NB4 (cell line): Measurements from ENCODE around the gene NFKB1.

Source experiments
- DNase-seq: peaks from one replicate; pipeline ENCODE4 v3.0.0; 2010; ENCODE audit warnings: low read depth
- H3K4me3 ChIP-seq: one replicate; pipeline ENCODE4 v1.5.1; 2011; ENCODE audit warnings: mild to moderate bottlenecking, low read depth, low read length, moderate library complexity
- CTCF ChIP-seq: IDR thresholded peaks from one replicate; pipeline ENCODE4 v1.5.1; 2012; ENCODE audit warnings: low read depth, low read length
- MYC ChIP-seq: IDR thresholded peaks from 2 replicates; pipeline ENCODE4 v1.6.1; 2011; ENCODE audit warnings: low read depth, low read length
- POLR2A ChIP-seq: IDR thresholded peaks from 2 replicates; pipeline ENCODE4 v1.6.1; 2011; ENCODE audit warnings: mild to moderate bottlenecking; ENCODE audit not compliant: insufficient read length; ENCODE audit errors: extremely low read depth
- TF ChIP-seq, protein P1 (sequence below): IDR thresholded peaks from 2 replicates; pipeline ENCODE4 v1.6.1; 2011; ENCODE audit warnings: low read depth, low read length

Gene NFKB1, protein sequence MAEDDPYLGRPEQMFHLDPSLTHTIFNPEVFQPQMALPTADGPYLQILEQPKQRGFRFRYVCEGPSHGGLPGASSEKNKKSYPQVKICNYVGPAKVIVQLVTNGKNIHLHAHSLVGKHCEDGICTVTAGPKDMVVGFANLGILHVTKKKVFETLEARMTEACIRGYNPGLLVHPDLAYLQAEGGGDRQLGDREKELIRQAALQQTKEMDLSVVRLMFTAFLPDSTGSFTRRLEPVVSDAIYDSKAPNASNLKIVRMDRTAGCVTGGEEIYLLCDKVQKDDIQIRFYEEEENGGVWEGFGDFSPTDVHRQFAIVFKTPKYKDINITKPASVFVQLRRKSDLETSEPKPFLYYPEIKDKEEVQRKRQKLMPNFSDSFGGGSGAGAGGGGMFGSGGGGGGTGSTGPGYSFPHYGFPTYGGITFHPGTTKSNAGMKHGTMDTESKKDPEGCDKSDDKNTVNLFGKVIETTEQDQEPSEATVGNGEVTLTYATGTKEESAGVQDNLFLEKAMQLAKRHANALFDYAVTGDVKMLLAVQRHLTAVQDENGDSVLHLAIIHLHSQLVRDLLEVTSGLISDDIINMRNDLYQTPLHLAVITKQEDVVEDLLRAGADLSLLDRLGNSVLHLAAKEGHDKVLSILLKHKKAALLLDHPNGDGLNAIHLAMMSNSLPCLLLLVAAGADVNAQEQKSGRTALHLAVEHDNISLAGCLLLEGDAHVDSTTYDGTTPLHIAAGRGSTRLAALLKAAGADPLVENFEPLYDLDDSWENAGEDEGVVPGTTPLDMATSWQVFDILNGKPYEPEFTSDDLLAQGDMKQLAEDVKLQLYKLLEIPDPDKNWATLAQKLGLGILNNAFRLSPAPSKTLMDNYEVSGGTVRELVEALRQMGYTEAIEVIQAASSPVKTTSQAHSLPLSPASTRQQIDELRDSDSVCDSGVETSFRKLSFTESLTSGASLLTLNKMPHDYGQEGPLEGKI

DNA sequence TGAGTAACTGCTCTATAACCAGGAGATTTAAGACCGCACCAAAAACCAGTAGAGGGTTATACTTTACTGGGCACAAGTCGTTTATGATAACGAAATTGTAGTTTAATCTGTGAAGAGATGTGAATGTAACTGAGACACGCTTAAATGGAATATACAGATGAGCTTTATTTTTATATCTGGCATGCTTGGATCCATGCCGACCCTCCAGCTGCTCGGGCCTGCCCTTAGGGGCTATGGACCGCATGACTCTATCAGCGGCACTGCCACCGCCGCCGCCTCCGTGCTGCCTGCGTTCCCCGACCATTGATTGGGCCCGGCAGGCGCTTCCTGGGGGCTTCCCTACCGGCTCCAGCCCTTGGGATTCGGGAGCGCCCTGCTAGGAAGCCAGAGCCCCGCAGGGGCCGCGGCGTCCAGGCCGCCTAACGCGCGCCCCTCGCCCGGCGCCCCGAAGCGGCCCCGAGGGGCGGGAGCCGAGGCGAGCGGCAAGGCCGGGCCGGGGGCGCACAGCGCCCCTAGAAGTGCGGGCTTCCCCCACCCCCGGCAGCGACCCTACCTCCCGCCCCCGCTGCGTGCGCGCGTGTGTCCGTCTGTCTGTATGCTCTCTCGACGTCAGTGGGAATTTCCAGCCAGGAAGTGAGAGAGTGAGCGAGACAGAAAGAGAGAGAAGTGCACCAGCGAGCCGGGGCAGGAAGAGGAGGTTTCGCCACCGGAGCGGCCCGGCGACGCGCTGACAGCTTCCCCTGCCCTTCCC, at the start of gene NFKB1:
NFKB1 (plus strand) TSS at position 664 of the 751 bp plus-strand sequence. CDS start 24,160 bp downstream, outside the sequence.
- TF ChIP-seq POLR2A (peak; percentile 36), CTCF (no peak)
- peak; percentile 86 for DNase-seq
- H3K4me3 ChIP-seq = peak within 1 kb of the TSS; percentile 91

DNA sequence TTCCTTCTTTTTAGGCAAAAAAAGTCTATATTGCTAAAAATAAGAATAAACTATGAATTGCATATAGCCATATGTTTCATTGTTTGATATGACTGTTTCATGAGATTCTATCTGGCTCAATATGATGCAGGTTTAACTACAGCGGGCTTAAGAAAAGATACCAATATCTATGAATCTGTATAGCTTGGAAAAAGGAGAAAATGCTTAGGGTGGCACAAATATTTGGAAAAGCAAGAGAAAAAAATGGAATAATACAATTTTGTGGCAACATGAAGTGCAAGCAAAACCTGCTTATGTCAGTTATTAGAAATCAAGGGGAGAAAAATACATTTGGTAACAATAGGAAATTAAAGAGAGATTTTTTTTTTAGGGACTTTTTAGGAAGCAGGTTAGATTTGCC, 48.3 kb upstream of the NFKB1 start:
- DNase-seq = no peak
- no peak overlapping the region for H3K4me3 ChIP-seq
- TF ChIP-seq POLR2A = no peak
- no peak for TF ChIP-seq MYC
- TF ChIP-seq CTCF = no peak
- TF ChIP-seq, protein P1, sequence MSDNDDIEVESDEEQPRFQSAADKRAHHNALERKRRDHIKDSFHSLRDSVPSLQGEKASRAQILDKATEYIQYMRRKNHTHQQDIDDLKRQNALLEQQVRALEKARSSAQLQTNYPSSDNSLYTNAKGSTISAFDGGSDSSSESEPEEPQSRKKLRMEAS = no peak

DNA sequence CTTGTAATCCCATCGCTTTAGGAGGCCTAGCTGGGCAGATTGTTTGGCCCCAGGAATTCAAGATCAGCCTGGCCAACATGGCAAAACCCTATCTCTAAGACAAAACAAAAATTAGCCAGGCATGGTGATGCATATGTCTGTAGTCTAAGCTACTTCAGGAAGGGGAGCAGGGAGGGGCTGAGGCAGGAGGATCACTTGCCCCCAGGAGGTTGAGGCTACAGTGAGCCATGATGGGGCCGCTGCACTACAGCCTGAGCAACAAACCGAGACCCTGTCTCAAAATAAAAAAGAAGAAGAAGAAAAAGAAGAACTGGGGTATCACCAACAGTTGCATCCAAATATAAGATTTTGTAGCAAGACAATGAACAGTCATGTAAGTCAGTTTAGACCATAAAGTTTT, 47.3 kb upstream of the NFKB1 start:
- DNase-seq = no peak
- TF ChIP-seq CTCF = no peak
- TF ChIP-seq, protein P1 = no peak
- no peak for TF ChIP-seq POLR2A
- no peak for TF ChIP-seq MYC
- H3K4me3 ChIP-seq = no peak overlapping the region

GRCh38 chr4:102454268-102454667, 46.9 kb upstream of the NFKB1 start:
- TF ChIP-seq, protein P1 = no peak
- TF ChIP-seq CTCF (no peak), MYC (no peak), POLR2A (no peak)

GRCh38 chr4:102454981-102455685, 46.0 kb upstream of the NFKB1 start:
- no peak for DNase-seq
- no peak for TF ChIP-seq POLR2A
- H3K4me3 ChIP-seq = no peak overlapping the region

More at GRCh38 chr4:102454268-102454667, 46.9 kb upstream of the NFKB1 start:
- DNase-seq = peak; percentile 54
- H3K4me3 ChIP-seq = no peak overlapping the region
